Activated CD4-positive, CD25-positive, alpha-beta regulatory T cell treated with anti-CD3 and anti-CD28 coated beads, Interleukin-2, amount 50 U/mL, for 72 hours (primary cell): ENCODE data around the gene RASAL3.

Source experiments
- DNase-seq: peaks from one replicate; pipeline ENCODE4 v3.0.0; 2021

The RASAL3 gene

DNA sequence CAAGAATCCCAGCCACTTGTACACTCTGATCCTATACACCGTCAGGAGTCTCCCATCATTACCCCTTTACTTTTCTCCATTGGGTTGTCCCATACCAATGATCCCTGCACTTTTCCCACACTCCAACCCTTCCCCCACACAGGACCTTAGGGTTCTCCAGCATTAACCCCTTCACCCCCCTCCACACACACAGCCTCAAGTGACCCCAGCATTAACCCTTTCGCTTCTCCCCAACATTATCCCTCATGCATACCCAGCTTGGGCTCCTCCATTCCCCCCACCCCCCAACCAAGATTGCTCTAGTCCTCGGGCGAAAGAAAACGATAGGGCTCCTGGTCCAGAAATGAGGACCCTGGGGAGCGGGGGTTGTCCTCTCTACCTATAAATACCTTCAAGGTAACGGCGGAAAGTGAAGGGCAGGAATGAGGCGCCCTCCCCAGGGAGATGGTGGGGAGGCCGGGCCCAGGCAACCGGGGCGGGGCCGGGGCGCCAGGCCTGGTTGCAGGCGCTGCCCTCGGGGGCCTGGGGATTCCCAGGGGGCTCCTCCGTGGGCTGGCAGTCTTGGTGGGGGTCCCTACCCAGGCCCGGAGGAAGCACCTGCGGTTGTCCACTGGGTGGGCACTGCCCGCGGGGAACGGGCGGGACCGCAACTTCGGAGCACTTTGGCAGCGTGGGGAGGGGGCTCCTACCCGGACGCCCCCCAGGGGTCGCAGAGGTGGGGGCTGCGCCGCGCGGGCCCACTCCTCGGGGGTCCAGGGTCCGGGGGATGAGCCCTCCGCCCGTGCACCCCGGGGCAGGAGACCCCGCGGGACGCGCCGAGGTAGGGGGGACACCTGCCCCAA lies 15.3 kb downstream of the RASAL3 start:
- DNase-seq = no peak

DNA sequence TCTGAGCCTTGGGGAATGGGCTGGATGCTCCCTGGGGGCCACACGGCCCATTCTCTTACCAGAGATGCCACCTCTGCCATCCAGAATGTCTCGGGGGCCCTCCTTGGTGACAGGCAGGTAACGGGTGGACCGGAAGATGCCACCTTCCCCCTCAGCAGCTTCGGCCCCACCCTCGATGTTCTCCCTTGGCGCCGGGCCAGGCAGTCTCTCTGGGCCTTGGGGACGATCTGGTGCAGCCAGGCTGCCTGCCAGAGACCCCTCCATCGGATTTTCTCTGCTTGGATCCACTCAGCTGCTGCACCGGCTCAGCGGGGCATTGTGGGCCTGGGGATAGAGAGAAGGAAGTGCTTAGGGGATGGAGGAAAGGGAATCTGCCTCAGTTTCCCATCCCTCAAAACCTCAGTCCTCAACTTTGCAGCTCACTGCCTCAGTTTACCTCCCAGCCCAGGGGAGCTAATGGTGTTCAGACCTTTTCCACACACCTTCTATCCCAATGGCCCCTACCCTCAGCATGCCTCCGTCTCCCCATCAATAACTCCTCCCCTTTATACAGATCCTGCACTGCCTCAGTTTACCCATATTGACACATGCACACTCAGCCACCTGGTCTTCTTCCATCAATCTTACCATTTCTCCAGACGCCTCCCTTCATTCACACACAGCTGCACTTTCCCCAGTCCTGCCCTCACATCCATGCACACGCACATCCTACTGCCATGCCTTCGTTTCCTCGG lies 16.1 kb downstream of the RASAL3 start:
- no peak for DNase-seq

- no peak for DNase-seq
These were observed 17.3 kb downstream of the RASAL3 start for GRCh38 chr19:15447057-15447456.

DNA sequence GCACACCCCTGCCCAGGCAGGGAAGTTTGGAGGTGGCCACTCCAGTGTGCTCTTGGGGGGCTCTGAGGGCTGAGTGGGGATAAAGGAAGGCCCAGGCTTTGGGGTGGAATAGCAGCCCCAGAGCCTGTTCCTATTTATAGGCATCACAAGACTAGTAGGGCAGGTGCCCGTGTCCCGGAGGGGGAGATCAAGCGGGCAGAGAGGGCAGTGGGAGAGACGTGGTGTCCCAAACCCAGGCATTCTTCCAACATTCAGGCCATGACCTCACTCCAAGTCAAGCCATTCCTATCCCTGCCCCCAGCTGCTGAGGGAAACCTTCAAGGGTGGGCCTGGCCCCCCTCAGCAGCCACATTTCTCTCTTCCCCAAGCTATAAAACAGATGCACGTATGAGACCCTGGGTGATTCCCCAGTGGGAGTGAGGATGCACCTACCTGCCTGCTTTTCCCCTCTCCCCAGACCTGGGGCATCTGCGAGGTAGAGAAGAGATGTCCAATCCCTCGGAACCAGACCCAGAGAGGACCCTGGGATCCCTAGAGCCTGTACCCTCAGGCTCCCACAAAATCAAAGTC lies 18.5 kb downstream of the RASAL3 start:
- DNase-seq = no peak

- DNase-seq = no peak
These were observed 19.1 kb downstream of the RASAL3 start for GRCh38 chr19:15445227-15445605.

- no peak for DNase-seq
These were observed 19.7 kb downstream of the RASAL3 start for GRCh38 chr19:15444505-15445226.

DNA sequence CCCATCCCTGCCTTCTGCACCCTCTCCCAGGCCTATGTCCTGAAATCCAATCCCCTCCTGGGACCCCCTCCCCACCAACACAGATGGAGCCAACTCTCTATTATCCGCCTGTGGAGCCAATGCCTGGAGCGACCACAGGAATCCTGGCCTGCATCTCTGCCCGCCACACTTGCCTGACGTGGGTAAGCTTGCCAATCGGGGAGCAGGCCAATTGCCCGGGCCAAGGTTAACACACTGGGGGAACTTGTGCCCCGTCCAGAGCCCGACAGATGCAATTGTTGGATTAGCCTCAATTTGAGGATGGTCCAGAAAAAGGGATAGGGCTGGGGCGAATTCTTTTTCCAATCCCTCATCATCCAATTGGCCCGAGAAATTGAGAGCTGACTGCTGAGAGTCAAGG lies 20.5 kb downstream of the RASAL3 start:
- DNase-seq = no peak

GRCh38 chr19:15443325-15443724 lies 21.0 kb downstream of the RASAL3 start:
- no peak for DNase-seq

DNA sequence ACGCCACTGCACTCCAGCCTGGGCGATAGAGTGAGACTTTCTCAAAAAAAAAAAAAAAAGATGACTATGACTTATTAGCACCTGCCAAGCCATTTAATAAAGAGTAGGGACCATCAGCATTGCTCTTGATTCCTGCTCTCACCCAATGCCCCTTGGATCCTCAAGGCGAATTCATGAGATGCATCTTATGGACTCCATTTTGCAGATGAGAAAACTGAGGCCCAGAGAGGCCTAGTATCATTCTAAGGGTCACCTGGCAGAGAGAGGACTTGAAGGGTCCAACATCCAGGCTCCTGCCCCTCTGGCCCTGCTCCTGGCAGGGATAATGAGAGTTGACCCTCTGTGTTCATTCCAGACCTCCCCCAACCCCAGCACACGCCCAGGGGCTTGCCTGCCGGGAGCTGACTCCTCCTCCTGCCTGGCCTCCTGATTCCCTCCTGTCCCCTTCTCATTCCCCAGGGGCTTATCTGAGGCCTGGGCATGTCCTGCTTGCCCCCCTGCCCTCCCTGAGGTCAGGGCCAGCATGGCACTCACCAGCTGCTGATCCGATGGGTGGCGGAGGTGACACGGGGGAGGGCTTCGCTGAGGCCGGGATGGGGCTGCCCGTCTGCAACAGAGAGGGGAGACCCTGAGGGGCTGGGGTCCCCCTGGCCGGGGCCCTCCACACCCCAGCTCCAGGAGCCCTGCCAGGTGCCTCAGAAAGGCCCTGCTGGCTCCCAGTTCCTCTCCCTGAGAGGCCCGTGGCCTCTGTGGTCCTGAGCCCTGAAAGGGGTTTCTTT lies 22.0 kb downstream of the RASAL3 start:
- no peak for DNase-seq

DNA sequence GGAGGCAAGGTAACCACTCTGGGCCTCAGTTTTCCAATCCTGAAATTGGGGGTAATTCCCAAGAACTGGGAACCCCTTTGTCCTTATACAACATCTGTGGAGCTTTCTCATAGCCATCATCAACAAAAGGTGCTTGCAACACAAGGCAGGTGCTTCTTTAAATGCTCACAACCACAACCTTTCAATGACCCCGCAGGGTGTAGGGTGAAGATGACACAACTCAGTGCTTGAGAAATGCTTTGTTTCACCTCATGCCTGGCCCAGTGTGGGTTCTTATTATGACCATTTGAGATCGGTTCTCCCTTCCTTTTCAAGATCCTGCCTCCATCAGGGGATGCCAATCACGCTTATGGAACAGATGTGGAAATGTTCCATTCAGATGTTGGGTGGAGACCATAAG lies 23.0 kb downstream of the RASAL3 start:
- no peak for DNase-seq

- DNase-seq = no peak
These were observed 24.3 kb downstream of the RASAL3 start for GRCh38 chr19:15439821-15440641.

DNA sequence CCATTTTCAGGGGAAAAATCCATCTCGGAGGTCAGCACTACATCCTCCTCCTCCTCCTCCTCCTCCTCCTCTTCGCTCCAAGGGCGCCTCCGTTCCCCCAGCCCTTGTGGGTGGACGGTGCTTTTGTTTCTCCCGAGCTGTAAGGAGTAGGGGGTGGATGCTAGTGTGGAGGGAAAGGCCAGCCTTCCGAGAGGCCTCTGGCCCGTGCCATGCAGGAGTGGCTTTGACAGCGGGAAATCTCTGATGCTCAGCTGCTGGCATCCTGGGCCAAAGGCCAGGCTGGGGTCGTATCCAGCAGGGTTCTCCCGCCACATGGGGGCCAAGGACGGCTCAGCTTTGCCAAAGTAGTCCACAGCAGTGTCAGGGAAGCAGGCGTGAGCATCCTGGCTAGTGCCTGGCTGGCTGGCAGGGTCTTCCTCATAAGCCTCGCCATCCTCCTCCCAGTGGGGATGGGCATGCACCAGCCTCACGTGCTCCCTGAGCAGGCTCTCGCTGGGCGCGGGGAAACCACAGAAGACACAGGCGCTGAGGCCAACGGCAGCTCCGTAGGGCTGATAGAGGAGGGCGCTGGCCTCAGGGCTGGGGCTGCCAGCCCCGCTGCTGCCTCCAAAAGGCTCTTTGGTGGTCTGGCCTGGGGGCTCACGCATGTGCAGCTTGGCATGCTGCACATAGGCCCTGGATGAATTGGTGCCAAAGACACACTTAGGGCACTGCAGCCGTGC lies 25.1 kb downstream of the RASAL3 start:
- no peak for DNase-seq

DNA sequence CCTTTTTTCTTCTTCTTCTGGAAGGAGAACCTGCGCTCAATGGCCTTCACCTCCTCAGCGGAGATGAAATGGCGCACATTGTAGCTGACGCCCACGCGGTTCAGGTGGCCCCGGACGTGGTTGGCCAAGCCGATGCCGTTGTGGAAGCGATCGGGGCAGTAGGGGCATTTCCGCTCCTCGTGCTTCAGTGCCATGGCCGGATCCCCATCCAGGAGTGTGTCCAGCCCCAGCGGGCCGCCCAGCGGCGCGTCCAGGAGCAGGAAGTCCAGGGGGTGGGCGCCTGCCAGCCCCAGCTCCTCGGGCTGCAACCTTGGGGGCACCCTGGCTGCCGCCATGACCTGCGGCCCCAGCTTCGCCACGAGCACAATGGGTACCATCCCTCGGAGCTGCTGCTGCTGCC lies 25.8 kb downstream of the RASAL3 start:
- DNase-seq = no peak

DNA sequence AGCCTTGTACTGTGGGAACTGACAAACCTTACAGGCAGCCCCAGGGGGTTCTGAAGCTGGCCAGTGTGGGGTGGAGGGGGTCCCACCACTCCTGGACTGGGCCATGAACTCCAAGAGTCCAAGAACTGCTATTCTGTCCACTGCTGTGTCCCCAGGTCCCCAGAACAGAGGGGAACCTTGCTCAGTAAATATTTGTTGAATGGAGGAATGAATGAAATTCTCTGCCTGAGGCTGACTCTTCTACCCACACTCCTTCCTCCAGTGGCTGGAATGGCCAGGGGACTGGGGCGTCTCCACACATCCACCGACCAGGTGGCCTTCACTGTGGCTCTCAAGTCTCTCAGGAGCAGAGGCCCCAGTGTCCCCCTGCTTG lies 26.2 kb downstream of the RASAL3 start:
- DNase-seq = no peak

DNA sequence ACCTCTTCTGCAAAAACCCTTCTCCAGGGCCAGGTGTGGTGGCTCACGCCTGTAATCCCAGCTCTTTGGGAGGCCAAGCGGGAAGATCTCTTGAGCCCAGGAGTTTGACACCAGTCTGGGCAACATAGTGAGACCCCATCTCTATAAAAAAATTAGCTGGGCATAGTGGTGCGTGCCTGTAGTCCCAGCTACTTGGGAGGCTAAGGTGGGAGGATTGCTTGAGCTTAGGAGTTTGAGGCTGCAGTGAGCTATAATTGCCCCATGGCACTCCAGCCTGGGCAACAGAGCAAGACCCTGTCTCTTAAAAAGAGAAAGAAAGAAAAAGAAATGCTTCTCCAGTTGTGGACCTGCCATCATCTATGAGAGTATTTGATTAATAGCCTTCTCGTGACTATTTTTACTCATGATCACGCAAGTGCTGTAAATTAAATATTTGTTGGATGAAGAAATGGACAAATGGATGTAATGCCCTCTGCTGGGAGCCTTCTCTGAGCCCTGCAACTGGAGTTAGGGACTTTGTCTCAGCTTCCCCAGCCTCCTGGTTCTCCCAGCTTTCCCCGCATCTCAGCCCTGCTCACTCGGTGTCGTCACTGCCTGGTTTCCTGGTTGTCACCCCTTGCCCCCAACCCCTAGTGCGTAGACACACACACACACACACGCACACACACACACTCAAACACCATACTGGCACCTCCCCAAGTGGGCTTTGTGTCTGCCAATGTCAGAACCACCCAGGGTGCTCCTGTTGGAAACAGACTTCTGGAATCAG lies 26.8 kb downstream of the RASAL3 start:
- no peak for DNase-seq

DNA sequence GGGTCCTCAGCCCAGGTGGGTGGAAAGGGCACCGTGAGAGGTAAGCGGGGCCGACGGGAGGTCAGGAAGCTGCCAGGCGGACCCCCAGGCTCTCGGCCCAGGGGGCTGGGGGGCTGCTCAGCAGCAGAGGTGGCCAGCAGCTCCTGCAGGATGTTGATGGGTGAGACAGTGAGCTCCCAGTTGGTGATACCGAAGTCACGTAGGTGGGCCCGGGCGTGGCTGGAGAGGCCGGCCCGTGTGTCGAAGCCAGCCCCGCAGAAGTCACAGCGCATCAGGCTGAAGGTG lies 27.6 kb downstream of the RASAL3 start:
- DNase-seq = no peak

GRCh38 chr19:15436012-15436825 lies 28.1 kb downstream of the RASAL3 start:
- DNase-seq = no peak

DNA sequence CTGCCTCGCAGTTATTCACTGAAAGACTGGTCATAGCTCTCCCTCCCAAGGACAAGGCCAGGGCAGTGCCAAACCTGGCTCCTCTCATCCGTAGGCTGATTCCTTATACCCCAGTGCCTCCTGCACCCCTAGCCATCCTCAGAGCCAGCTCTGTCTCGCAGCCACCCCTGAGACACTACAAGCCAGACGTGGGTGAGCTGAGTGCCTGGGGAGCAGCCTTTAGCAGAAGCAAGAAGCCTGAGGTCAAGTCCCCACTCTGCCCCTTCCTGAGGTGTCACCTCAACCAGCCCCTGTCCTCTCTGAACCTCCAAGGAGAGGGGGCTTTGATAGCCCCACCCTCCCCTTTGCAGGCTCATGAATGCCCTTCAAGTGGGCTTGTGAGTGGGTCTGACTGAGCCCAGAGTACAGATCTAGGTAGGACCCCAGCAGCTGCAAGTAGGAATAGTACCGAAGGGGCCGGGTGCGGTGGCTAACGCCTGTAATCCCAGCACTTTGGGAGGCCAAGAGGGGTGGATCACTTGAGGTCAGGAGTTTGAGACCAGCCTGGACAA lies 30.8 kb downstream of the RASAL3 start:
- DNase-seq = no peak
